Dedifferentiated amniotic fluid mesenchymal stem cell (primary cell): ENCODE measurements around the gene MYCL.
"Not testable (repeated sequence)": the region's sequence is repeated elsewhere in the genome, so short reads cannot be mapped to it uniquely, and the experiment has no call there.

Experiments used
- DNase-seq: peaks from one replicate; pipeline ENCODE4 v3.0.0-alpha.2; 2016; ENCODE audit errors: extremely low spot score

MYCL gene

DNA sequence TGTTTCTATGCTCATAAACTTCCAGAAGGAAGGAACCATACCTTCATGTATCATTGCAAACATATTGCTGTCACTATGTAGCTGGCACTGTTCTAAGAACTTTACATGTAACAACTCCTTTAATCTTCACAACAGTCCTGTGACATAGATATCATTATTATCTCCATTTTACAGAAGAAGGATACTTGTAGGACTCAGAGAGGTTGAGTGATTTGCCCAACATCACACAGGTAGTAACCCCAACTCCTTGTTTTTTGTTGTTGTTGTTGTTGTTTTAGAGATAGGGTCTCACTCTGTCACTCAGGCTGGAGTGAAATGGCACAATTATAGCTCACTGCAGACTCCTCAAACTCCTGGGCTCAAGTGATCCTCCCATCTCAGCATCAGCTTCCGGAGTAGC, 10.8 kb downstream of the MYCL start:
- no peak for DNase-seq

DNA sequence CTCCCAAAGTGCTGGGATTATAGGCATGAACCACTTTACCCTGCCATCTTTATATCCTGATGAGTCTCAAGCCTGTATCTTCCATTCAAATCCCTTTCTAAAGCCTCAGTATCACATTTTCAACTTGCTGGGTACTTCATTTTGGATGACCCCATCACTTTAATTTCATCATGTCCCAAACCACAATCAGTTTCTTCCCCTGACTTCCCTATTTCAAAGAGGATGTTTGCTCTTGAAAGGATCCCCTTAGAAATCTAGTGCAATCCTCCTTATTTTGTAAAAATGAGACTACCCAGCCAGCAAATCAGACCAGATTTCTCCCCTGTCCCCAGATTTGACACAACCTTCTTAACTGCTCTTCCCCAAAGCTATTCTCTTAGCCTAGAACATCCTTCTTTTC, 11.4 kb downstream of the MYCL start:
- DNase-seq: no peak

DNA sequence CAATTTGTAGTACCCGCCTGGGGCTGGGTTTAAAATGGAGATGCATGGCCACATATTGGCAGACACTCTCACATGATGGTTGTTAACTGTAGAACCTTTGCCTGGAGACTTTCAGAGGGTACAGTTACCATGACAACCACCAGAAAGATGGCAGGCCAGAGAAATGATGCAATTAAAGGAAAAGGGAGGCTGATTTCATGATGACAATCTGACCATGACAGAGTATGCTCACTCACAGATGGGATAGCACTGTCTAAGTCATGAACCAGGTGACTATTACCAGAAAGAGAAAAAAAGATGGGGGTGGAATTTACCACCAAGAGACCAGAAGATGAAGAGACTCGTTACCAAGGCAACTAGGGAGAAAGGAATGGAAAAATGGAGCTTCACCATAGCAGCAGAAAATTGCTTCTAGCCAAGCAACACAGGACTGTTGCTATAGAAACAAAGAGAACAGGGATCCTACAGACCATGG, 14.9 kb downstream of the MYCL start:
- no peak for DNase-seq

DNA sequence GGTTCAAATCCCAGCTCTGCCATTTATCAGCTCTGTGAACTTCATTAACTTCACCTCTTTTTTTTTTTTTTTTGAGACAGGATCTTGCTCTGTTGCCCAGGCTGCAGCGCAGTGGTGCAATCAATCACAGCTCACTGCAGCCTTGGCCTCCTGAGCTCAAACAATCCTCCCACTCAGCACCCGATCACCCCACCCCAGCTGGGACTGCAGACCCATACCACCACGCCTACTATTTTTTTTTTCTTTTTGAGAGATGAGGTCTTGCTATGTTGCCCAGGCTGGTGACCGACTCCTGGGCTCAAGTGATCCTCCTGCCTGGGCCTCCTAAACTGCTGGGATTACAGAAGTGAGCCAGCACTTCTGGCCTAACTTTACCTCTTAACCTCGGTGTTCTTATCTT, 16.2 kb downstream of the MYCL start:
- no peak for DNase-seq

DNA sequence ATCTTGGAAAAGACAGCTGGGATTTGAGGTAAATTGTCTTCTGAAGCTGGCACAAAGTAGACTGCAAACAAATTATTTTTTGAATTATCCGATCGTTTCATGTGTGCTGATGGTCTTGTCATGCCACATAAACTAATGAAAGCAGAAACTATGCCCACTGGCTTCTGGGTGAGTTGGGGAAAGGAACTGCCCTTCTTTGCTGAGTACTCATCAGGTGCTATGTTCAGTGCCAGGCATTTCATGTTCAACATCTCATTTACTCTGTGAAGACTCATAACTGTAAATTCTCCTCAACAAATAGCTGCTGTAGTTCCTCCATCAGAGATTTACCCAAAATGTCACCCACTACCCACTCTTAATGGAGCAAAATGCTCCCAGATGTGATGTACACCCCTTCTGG, 19.6 kb downstream of the MYCL start:
- no peak for DNase-seq

DNA sequence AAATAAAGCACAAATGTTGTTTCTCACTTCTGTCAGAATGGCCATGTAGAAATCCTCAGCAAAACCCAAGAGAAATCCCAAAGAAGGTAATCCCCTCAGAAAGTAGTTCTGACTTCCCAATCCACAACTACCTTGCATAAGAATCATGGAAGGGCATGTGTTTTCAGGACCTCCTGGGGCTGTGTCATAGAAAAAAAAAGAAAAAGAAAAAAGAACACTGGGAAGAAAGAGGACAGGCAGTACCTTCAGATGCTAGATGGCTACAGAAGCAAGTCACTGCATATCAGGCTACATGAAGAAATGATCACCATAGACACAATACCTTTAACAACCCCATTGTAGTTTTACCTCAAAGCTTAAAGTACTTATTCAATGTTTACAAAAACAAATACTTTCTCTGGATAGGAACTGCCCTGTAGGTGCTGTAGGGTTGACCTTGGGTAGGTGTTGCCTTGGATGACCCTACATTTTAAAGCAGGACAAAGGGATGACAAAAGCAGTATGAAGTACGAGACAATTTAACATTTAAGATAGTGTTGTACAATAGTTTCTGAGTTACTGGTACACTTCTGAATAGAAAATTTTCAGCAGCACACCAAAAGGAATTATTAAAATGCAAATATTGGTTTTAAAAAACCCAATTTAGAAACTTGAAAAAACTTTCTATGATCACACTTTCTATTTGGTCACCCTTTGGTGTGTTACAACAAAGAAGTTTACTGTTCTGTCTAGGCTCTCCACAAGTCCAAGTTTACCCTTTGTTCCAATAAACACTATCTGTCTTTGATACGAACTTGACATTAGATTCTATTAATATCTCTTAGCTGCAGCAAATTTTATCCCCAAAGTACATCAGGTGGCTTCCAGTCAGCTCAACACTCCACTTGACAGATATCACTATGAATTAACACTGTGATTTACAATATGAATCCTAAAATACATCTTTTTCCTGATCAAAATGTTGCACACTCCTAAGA, 23.4 kb downstream of the MYCL start:
- no peak for DNase-seq

DNA sequence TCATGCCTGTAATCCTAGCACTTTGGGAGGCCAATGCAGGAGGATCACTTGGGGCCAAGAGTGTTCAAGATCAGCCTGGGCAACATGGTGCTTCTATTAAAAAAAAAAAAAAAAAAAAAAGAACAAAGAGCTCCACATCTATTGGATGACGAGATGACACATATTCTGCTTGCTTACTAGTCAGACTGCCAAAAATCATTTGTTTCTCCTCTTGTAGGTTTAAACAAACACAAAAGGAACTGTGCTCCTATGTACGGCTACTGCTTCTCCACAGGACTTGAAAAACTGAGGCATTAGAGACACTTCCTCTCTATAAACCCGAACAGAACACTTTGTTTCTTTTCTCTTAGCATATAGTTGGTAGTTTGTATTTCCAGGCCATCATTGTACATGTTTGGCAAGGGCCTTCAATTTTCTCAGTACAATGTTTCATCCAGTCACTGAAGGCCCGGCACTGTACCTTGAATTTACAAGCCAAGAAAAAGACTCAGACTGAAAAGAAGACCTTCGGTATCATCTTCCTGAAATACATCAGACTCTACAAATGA, 24.4 kb downstream of the MYCL start:
- DNase-seq: no peak

DNA sequence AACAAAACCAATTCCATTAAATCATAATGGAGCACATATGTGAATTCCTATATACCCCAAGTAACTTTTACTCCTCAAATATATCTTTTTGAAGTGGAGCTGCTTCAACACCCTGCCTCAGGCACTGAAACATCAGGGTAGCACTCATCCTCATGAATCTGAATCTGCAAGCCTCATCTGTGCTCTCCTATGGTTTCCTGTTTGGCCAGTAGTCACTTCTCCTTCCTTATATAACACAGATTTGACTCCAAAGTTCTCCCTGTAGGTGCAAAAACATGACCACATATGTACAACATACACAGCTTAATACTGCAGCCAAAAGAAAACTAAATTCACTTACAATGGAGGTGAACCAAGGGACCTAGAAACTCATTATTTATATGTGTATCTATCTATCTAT, 25.6 kb downstream of the MYCL start:
- no peak for DNase-seq

DNA sequence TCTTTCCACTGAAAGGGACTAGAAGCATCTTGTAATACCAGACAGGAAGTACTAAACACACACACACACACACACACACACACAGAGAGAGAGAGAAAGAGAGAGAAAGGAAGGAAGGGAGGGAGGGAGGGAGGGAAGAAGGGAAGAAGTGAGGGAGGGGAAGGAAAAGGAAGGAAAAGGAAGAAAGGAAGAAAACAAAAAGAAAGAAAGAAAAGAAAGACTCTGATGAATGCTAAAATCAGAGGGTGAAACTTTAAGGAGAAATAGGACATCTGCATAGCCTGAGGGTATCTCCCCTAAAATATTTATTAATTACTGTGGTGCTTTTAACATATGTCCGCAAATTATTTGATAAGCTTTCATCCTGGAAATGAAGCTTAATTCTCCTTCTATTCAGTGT, 29.0 kb downstream of the MYCL start:
- no peak for DNase-seq

DNA sequence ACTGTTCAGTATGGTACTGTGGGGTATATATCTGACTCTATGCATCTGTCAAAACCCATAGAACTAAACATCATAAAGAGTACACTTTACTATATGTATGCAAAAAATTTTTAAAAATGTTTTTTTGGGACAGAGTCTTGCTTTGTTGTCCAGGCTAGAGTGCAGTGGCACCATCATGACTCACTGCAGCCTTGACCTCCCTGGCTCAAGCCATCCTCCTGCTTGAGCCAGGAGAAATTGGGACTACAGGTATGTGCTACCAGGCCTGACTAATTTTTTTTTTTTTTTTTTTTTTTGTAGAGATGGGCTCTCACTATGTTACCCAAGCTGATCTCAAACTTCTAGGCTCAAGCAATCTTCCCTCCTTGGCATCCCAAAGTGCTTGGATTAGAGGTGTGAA, 29.9 kb downstream of the MYCL start:
- DNase-seq: no peak

DNA sequence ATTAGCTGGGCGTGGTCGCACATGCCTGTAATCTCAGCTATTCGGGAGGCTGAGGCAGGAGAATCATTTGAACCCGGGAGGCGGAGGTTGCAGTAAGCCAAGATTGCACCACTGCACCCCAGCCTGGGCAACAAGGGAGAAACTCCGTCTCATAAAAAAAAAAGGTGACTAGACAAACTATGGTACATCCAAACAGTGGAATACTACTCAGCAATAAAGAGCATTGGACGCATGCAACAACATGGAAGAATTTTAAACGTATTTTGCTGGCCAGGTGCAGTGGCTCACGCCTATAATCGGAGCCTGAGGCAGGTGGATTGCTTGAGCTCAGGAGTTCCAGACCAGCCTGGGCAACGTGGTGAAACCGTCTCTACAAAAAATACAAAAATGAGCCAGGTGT, 30.7 kb downstream of the MYCL start:
- DNase-seq: not testable (repeated sequence)

DNA sequence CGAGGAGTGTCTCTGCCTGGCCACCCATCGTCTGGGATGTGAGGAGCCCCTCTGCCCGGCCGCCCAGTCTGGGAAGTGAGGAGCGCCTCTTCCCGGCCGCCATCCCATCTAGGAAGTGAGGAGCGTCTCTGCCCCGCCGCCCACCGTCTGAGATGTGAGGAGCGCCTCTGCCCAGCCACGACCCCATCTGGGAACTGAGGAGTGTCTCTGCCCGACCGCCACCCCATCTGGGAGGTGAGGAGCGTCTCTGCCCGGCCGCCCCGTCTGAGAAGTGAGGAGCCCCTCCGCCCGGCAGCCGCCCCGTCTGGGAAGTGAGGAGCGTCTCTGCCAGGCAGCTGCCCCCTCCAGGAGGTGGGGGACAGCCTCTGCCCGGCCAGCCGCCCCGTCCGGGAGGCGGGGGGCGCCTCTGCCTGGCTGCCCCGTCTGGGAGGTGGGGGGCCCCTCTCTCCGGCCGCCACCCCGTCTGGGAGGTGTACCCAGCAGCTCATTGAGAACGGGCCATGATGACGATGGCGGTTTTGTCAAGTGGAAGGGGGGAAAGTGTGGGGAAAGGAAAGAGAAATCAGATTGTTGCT, 32.1 kb downstream of the MYCL start:
- DNase-seq: not testable (repeated sequence)

DNA sequence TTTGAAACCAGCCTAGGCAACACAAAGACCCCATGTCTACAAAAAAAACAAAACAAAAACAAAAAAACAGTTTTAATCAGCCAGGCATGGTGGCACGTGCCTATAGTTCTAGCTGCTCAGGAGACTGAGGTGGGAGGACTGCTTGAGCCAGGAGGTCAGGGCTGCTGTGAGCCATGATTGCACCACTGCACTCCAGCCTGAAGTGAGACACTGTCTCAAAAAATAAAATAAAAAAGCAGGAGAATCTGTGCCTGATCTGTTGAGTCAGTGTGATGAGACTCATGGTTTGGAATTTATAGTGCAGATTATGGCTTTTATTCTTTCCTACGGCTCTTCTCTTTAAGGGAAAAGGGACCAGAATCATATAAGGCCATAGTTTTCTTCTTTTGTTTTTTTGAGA, 35.0 kb downstream of the MYCL start:
- DNase-seq: peak; percentile 68

DNA sequence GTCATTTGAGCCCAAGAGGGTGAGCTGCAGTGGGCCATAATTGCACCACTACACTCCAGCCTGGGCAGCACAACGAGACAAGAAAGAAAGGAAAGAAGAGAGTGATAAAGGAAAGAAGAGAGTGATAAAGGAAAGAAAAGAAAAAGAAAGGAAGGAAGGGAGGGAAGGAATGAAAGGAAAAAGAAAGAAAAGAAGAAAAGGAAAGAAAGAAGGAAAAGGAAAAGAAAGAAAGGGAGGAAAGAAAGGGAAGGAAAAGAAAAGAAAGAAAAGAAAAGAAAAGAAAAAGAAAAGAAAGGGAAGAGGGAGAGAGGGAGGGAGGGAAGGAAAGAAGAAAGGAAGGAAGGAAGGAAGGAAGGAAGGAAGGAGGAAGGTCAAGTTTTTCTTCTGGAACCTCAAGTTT, 36.0 kb downstream of the MYCL start:
- no peak for DNase-seq

DNA sequence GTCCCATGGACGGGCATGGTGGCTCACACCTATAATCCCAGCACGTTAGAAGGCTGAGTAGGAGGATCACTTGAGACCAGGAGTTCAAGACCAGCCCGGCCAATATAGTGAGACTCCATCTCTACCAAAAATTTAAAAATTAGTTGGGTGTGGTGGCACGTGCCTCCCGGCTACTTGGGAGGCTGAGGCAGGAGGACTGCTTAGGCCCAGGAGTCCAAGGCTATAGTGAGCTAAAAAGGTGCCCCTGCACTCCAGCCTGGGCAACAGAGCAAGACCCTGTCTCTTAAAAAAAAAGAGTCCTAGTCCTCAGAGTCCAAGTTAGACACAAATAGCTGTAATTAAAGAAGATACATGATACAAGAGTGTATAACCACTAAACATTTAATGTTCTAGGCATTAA, 38.5 kb downstream of the MYCL start:
- DNase-seq: no peak

DNA sequence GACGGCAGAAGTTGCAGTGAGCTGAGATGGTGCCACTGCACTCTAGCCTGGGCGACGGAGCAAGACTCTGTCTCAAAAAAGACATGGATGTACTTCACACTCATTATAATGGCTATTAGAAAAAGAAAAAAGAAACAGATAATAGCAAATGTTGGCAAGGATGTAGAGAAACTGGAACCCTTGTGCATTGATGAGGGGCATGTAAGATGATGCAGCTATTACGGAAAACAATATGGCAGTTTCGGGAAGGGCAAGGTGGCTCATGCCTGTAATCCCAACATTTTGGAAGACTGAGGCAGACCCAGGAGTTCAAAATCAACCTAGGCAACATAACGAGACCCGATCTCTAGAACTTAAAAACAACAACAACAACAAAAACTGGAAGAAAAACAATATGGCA, 40.7 kb downstream of the MYCL start:
- DNase-seq: no peak

DNA sequence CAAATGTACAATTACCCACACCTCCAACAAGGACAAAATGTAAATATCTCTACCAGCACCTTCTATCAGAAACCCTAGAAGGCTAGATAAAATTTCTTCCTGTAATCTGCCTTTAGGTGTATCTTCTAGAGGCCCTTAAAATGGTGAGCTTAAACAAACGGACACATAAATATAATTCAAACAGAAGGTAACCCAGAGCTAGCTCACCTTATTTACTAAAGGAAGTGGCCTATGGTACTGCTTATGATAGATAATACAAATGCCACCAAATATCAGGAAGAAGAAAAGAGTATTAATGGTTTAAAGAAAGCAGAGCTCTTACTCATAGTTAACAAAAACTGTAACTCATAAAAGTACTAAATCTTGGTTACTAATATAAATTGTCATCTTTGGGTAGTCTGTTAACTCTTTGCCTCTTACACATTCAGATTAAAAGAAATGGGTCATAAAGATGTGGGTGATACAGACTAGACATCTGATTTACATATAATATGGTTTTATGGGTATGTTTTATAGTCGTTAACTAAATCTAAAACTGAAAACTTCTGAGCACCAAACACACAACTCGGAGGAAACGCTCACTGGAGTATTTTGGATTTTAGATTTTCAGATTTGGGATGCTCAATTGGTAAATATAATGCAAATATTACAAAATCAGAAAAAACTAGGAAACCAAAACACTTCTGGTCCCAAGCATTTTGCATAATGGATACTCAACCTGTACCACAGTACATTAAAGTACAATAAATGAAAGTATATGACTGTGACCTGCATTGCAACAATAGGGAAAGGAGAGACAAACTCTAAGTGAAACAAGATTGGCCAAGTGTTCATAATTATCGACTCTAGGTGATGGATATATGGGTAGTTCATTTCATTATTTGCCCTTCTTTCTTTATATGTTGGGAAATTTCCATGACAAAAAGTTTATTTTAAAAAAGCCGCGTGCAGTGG, 41.6 kb downstream of the MYCL start:
- DNase-seq: no peak

DNA sequence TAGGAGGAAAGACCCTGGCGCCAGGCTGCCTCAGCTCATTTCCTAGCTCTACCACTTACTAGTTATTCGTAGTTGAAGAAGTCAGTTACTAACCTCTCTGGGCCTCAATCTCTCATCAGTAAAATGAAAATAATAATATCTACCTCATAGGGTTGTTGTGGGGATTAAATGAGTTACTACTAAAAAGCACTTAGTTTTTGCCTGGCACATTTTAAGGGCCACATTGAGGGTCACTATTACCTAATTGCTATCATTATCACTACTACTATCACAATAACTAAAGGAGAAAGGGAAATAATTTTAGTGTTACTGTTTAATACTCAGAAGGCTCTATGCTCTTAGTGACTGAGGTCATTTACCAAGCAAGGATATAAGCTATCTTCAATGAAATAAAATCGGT, 43.4 kb downstream of the MYCL start:
- DNase-seq: no peak

DNA sequence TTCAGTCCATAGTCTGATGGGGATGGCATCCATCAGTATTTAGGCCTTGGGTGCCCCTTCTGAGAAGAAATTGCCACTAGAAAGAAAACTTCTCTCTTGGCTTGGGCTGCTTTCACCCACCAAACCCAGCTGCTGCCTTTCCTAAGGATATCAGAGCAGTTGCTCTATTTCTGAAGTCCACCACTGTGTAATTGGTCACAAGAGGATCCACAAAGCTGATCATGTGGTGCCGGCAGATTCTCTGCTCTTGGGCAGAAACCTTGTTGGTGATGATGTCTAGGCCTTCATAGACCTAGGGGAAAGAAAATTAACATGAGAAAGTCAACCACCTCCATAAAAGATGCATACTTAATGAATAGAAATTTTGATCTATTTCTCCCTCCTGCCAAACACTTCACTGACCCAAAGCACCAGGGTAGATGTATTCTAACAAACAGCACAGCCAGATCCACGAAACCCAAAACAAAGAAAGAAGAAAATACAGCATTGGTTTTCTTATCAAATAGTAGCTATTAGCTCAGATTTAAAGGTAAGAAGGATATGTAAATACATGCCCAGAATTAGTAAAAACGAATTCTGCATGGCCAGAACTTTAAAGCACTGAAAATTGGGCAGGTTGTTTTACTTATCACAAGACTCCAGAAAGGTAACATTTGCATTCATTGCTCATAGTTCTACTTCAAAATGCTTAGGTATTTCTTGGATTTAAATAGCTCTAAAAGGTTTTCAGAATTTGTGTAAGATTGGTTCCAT, 44.4 kb downstream of the MYCL start:
- no peak for DNase-seq

DNA sequence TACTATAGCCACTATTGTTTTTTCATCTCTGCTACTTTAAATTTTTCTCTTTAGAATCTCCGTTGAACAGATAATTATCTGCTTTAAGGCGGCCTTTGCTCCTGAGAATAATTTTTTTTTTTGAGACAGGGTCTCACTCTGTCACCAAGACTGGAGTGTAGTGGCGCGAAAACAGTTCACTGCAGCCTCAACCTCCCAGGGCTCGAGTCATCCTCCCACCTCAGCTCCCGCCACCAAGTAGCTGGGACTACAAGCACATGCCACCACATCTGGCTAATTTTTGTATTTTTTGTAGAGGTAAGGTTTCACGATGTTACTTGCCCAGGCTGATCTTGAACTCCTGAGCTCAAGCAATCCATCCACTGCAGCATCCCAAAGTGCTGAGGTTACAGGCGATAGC, 47.0 kb downstream of the MYCL start:
- no peak for DNase-seq

DNA sequence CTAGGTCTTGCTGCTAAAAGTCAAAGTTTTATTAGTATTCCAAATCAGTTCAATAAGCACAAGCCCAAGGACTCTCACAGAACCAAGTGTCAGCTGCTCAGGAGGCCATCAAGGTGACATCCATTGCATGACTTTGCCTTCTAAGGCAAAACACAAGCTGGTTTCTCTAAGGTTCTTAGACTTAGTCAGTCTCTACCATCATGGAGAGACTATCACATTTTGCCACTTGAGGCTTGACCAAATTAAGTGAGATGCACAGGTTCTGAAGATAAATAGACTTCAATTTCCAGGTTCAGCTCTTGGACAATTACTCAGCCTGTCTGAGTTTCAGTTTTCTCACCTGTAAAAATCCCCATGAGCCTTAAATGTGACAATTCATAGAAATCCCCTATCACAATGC, 47.4 kb downstream of the MYCL start:
- no peak for DNase-seq
